HG03175 (cell line): ENCODE results near the gene CCDC102B.
"Not testable (repeated sequence)": the region's sequence is repeated elsewhere in the genome, so short reads cannot be mapped to it uniquely, and the experiment has no call there.

ENCODE experiments used
- ATAC-seq: cut with Tn5 transposase; IDR thresholded peaks from one replicate; pipeline ENCODE4 v1.9.1; 2021; ENCODE audit warnings: mild to moderate bottlenecking, moderate library complexity; ENCODE audit not compliant: unreplicated experiment

Gene CCDC102B

GRCh38 chr18:68797871-68798270, at the start of gene CCDC102B:
TSS of gene CCDC102B (plus strand) at chr18:68798080. CDS start at chr18:68836764, 38,684 bp downstream.
- ATAC-seq, result no peak

GRCh38 chr18:68757126-68757525, 40.8 kb upstream of the CCDC102B start:
- no peak for ATAC-seq

GRCh38 chr18:68759308-68759707, 38.6 kb upstream of the CCDC102B start:
- ATAC-seq, result no peak

GRCh38 chr18:68763083-68763482, 34.8 kb upstream of the CCDC102B start:
- no peak for ATAC-seq

- ATAC-seq, result no peak
These were observed 33.9 kb upstream of the CCDC102B start for GRCh38 chr18:68764016-68764415.

- no peak for ATAC-seq
These were observed 31.4 kb upstream of the CCDC102B start for GRCh38 chr18:68766433-68766832.

GRCh38 chr18:68769461-68769860, 28.4 kb upstream of the CCDC102B start:
- no peak for ATAC-seq

GRCh38 chr18:68772268-68772667, 25.6 kb upstream of the CCDC102B start:
- ATAC-seq, result no peak

GRCh38 chr18:68778280-68778886, 19.5 kb upstream of the CCDC102B start:
- no peak for ATAC-seq

- ATAC-seq, result no peak
These were observed 18.7 kb upstream of the CCDC102B start for GRCh38 chr18:68779169-68779568.

GRCh38 chr18:68780802-68781635, 16.9 kb upstream of the CCDC102B start:
- ATAC-seq, result no peak

GRCh38 chr18:68783506-68783905, 14.4 kb upstream of the CCDC102B start:
- no peak for ATAC-seq

- no peak for ATAC-seq
These were observed 13.8 kb upstream of the CCDC102B start for GRCh38 chr18:68784071-68784470.

GRCh38 chr18:68790290-68790689, 7.6 kb upstream of the CCDC102B start:
- ATAC-seq, result not testable (repeated sequence)

- ATAC-seq, result no peak
These were observed 6.1 kb upstream of the CCDC102B start for GRCh38 chr18:68791801-68792200.

- ATAC-seq, result no peak
These were observed 3.9 kb upstream of the CCDC102B start for GRCh38 chr18:68793951-68794350.

- no peak for ATAC-seq
These were observed 767 bp upstream of the CCDC102B start for GRCh38 chr18:68796936-68797690.

- no peak for ATAC-seq
These were observed 2.2 kb downstream of the CCDC102B start for GRCh38 chr18:68800075-68800474.

- ATAC-seq, result no peak
These were observed 5.5 kb downstream of the CCDC102B start for GRCh38 chr18:68803356-68803755.

GRCh38 chr18:68817584-68817983, 19.7 kb downstream of the CCDC102B start:
- ATAC-seq, result no peak

GRCh38 chr18:68818584-68818983, 20.7 kb downstream of the CCDC102B start:
- no peak for ATAC-seq

- ATAC-seq, result no peak
These were observed 25.0 kb downstream of the CCDC102B start for GRCh38 chr18:68822926-68823325.
